Dermis microvascular lymphatic vessel endothelial cell (primary cell): ENCODE data around the gene HSPA4L. TPM values are rescaled to one million over a fixed set of nuclear protein-coding genes. Genes with fewer than 3 reads are reported as not detected.
A peak's percentile ranks its signal among the peaks of the same experiment; 100 is the strongest.

Source experiments
- DNase-seq, 2 donors: peaks; one replicate each; pipeline versions ENCODE4 v3.0.0 to v3.0.0-alpha.2; 2010; ENCODE audit warnings: low read depth in 2 of 2
- total RNA-seq: library from RNA; depleted of rRNA; stranded (reverse); fragments of >200 nt; gene quantifications from 2 replicates; pipeline ENCODE4 v1.2.1, GENCODE V29; 2014

Gene HSPA4L
- 1.8 and 2.4 TPM in 2 replicates for total RNA-seq

- peak; percentile 49 to 85 for DNase-seq
These were observed at the start of gene HSPA4L for GRCh38 chr4:127782275-127783025. TSS of gene HSPA4L (plus strand) at chr4:127782322. CDS start at chr4:127782551, 229 bp downstream.

DNA sequence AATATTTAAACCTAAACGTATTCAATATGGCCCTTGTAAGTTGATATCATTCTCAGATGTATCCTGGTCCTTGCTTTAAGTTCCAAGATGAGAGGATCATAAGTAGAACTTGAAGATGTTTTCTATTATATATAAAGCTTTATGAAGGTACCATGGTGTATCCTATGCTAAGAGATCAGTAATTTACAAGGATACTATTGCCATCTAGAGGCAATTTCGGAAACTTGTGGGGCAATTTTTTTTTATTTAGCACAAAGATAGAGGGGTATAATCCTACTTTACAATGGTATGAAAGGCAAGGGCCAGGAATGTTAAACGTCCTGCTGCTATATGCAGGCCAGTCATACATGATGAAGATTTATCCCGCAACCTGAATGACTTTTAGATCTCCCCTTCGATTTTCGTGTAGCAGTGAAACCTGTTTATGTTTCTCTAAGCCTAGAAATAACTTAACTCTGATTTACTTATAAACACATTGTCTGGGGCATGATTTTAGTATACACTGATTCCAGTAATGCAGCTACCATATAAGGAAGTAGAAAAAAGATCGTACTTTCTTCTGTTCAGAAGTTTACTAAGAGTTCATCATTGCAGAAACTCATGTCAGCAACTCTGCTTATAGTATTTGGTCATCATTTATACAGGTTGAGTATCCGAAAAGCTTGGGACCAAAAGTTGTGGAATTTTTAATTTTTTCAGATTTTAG, 49.3 kb upstream of the HSPA4L start:
- peak; percentile 31 to 54 for DNase-seq

DNA sequence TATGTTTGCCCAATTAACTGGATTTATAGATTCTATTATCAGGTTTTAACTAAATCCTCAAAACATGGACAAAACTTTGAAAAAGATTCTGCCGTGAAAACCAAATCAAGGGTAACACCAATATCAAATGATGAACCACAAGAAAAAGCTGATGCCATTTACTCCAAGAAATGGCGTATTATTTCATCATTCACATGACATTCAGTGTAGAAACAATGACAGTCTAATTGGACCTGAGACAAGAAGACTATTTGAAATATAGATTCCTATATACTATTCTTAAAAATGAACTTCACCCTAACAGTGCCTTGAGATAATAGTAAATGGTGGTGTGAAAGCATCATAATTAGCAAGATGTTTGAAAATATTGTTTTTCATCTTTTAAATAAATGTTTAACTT, 47.1 kb upstream of the HSPA4L start:
- DNase-seq: no peak

DNA sequence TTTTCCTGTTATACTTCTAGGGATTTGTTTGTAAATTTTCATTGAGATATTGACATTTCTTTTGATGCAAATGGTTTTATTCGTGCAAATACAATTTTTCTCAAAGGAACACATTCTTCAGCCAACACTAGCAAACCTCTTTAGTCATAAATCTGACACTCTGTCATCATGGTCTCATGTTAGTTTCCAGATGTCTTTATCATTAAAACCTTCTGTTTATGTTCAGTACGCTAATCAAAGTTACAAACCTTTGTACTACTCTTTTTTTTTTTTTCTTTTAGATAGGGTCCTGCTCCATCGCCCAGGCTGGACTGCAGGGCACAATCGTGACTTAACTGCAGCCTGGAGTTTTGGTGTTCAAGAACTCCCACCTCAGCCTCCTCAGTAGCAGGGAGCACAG, 44.8 kb upstream of the HSPA4L start:
- no peak for DNase-seq

GRCh38 chr4:127741247-127741646, 40.9 kb upstream of the HSPA4L start:
- no peak for DNase-seq

- DNase-seq: no peak
These were observed 34.2 kb upstream of the HSPA4L start for GRCh38 chr4:127747883-127748282.

DNA sequence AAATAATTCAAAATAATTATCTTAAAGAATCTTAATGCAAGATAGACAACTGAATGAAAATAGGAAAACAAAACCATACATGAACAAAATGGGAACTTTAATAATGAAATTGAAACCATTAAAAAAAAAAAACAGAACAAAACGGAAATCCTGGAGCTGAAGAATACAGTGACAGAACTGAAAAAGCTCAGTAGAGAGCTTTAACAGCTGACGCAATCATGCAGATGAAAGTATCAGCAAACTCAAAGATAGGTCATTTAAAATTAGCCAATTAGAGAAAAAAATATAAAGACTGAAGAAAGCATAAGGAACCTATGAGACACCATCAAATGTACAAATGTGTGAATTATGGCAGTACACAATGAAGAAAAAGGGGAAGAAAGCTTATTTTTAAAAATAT, 33.2 kb upstream of the HSPA4L start:
- DNase-seq: no peak

DNA sequence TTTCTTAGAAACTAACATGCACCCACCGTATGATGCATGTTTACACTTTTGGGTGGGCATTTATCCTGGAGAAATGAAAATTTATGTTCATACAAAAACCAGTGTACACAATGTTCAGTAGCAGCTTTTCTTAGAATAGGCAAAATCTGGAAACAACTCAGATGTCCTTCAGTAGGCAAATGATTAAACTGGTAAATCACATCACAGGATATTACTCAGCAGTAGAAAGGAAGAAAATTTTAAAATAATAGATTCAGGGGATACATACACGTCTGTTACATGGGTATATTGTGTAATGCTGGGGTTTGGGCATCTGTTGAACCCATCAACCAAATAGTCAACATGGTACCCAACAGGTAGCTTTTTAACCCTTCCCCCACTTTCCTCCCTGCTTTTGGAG, 25.2 kb upstream of the HSPA4L start:
- DNase-seq: no peak

DNA sequence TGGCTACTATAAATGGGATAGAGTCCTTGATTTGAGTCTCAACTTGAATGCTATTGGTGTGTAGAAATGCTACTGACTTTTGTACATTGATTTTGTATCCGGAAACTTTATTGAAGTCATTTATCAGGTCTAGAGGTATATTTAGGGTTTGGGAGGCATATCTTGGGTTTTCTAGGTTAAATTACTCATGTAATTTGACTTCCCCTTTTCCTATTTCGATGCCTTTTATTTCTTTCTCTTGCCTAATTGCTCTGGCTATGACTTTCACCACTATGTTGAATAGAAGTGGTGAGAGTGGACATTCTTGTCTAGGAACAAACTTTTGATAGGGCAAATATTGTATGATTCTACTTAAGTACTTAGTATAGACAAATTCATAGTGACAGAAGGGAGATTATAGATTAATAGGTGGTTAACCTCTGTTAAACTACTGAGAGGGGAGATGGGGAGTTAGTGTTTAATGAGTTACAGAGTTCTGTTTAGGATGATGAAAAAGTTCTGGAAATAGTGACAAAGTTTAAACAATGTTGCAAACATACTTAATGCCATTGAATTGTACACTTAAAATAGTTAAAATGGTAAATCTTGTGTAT, 22.8 kb upstream of the HSPA4L start:
- DNase-seq: no peak

- DNase-seq: no peak
These were observed 22.2 kb upstream of the HSPA4L start for GRCh38 chr4:127759893-127760292.

- DNase-seq: no peak
These were observed 10.4 kb upstream of the HSPA4L start for GRCh38 chr4:127771535-127772275.

GRCh38 chr4:127772769-127773671, 9.1 kb upstream of the HSPA4L start:
- no peak for DNase-seq

DNA sequence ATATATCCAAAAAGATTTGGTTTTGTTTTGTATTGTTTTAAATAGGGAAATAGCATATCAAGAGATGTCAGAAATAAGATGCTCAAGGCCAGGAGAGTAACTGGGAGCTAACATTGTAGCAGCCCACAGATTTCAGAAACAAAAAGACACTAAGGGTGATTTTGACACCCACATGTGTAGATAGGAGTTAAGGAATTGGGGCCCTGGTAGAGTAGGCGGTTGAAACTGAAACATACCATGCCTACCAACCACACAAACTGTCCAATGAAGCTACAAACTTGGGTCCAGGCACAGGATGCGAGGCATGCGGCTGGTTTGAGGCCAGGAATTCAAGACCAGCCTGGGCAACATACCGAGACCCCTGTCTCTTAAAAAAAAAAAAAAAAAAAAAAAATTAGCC, 6.3 kb upstream of the HSPA4L start:
- DNase-seq: no peak

DNA sequence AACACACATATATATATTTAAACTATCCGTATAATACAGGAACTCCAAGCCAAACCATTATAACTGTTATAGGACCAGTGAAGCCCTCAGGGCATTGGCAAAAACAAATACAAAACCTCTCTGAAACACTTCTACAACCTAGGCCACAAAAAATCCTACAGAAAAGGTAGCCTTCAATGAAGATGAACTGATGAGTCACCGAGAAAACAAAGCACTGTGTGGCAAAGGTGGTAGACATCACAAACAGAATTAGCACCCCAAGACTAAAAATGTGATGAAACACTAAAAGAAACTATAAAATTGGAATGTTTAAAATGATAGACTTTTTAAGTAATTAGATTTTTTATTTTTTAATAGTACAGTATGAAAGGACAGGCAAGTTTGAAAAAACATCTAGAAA, 5.5 kb upstream of the HSPA4L start:
- DNase-seq: no peak

DNA sequence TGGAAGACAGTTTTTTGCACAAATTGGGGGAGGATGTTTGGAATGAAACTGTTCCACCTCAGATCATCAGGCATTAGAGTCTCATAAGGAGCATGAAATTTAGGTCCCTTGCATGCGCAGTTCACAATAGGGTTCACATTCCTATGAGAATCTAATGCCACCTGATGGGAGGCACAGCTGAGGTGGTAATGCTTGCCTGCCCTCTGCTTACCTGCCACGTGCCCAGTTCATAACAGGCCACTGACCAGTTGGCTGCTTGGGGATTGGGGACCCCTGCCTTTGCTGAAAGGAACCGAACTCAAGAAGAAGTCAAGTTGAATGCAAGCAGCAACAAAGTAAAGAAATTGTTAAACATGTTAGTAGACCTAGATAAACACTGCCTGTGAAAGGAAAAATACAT, 4.6 kb upstream of the HSPA4L start:
- no peak for DNase-seq

DNA sequence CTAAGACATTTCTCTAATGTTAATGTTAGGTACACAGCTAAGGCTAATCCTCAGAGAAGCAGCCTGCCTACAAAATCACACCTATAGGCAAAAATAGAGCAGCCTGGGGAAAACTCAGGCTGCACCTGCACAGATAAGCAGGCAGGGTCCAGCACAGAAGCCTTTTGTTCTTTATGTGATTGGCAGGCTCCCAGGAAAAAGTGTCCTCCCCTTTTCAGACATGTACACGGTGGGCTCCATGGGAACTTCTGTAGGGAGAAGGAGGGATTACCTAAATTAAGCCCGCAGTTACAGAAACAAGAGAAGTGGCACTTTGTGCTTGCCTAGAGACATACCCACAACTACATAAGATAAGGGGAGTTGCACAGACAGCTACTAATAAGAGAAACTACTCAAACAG, 4.0 kb upstream of the HSPA4L start:
- no peak for DNase-seq

GRCh38 chr4:127780598-127780997, 1.5 kb upstream of the HSPA4L start:
- no peak for DNase-seq

DNA sequence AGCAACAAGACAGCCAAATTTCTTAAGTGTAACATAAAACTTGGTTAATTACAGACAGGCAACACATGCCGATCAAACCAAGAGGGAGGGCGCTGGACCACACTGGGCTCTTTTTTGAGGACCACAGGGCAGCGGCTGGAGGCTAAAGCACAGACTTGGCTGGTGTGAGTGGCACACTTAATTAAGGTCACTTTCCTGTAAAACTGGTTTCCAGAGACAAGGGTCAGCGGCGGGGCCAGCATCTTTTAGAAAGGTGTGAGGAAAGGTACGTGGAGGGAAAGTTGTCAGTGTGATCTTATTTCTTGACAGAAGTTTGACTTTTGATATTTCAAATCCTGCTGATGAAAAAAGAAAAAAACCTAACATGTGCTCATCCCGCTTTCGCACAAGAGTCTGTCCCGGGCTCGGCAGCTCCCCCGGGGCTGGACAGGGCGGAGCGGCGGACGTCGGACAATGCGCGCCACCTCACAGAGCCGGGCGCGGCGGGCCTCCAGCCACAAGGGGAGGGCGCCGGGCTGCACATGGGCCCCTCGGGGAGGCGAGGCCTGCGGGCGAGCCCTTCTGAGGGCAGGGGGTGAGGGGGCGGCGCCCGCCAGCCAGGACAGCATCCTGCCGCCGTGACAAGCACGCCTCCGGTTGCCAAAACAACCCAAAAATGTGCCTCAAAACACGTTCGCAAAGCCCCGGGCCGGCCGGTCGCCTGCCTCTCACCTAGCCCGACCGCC, 660 bp upstream of the HSPA4L start:
- DNase-seq: peak; percentile 21 to 61

DNA sequence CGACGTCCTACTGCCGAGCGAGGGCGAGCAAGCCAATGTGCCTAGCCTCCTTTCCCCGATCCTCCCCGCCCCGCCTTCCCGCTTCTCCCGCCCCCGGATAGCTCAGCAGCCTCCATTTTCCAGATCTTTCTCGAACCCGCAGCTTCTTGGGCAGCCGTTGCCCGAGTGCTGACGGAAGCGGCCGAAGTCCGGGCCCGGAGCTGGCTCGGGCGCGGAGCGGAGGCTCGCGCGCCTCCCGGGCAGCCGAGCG, 172 bp upstream of the HSPA4L start:
- peak in 1 of 2 donors; percentile 59 for DNase-seq

GRCh38 chr4:127783026-127783769, 1.1 kb downstream of the HSPA4L start:
- peak; percentile 88 to 96 for DNase-seq
